MM.1S (cell line): ENCODE data around the gene SH3BP4.

ENCODE experiments used
- DNase-seq: peaks from one replicate; pipeline ENCODE4 v3.0.0-alpha.2; 2015
- H2AFZ ChIP-seq: fragments of 300-600 bp; sonication (generic); 2 replicates; pipeline ENCODE4 v1.6.0; 2016; ENCODE audit warnings: antibody characterized with exemption, low read length
- H3F3A ChIP-seq: fragments of 300-600 bp; sonication (generic); 2 replicates; pipeline ENCODE4 v1.6.1; 2016; ENCODE audit warnings: mild to moderate bottlenecking, antibody characterized with exemption, low read length, moderate library complexity, mixed read lengths; ENCODE audit not compliant: insufficient read depth
- H3K27ac ChIP-seq: fragments of 300-600 bp; sonication (generic); 2 replicates; pipeline ENCODE4 v1.5.1; 2016; ENCODE audit warnings: mild to moderate bottlenecking, low read length
- H3K27me3 ChIP-seq: fragments of 300-600 bp; sonication (generic); replicated peaks from 2 replicates; pipeline ENCODE4 v1.6.0; 2016; ENCODE audit warnings: low read length; ENCODE audit not compliant: insufficient read depth
- H3K36me3 ChIP-seq: fragments of 300-600 bp; sonication (generic); replicated peaks from 2 replicates; pipeline ENCODE4 v1.6.1; 2016; ENCODE audit warnings: mild to moderate bottlenecking, low read length, mixed read lengths; ENCODE audit not compliant: insufficient read depth
- H3K4me1 ChIP-seq: fragments of 300-600 bp; sonication (generic); 2 replicates; pipeline ENCODE4 v1.6.1; 2016; ENCODE audit warnings: low read length, mixed read lengths
- H3K4me2 ChIP-seq: fragments of 300-600 bp; sonication (generic); 2 replicates; pipeline ENCODE4 v1.6.0; 2016; ENCODE audit warnings: low read depth, low read length
- H3K4me3 ChIP-seq: fragments of 300-600 bp; sonication (generic); 2 replicates; pipeline ENCODE4 v1.5.1; 2016; ENCODE audit warnings: low read length, mixed read lengths
- H3K79me2 ChIP-seq: fragments of 300-600 bp; sonication (generic); 2 replicates; pipeline ENCODE4 v1.6.1; 2016; ENCODE audit warnings: mixed run types, low read length, mixed read lengths
- H3K9ac ChIP-seq: fragments of 300-600 bp; sonication (generic); 2 replicates; pipeline ENCODE4 v1.6.1; 2016; ENCODE audit warnings: low read length, mixed read lengths
- H3K9me2 ChIP-seq: fragments of 300-600 bp; sonication (generic); replicated peaks from 2 replicates; pipeline ENCODE4 v1.6.1; 2016; ENCODE audit warnings: mild to moderate bottlenecking, low read length, mixed read lengths; ENCODE audit not compliant: insufficient read depth
- H3K9me3 ChIP-seq: fragments of 300-600 bp; sonication (generic); replicated peaks from 2 replicates; pipeline ENCODE4 v1.6.1; 2016; ENCODE audit warnings: mild to moderate bottlenecking, low read length, mixed read lengths; ENCODE audit not compliant: insufficient read depth
- H4K20me1 ChIP-seq: fragments of 300-600 bp; sonication (generic); 2 replicates; pipeline ENCODE4 v1.6.1; 2016; ENCODE audit warnings: mild to moderate bottlenecking, low read length, moderate library complexity, mixed read lengths; ENCODE audit not compliant: insufficient read depth
- EZH2 ChIP-seq: fragments of 300-600 bp; sonication (generic); optimal IDR thresholded peaks from 2 replicates; pipeline ENCODE3; 2017; ENCODE audit warnings: low read depth, mild to moderate bottlenecking, antibody characterized with exemption, low read length, mixed read lengths
- EZH2phosphoT487 ChIP-seq: fragments of 300-600 bp; sonication (generic); IDR thresholded peaks from 2 replicates; pipeline ENCODE4 v1.6.1; 2018; ENCODE audit warnings: antibody characterized with exemption, low read length
- TF ChIP-seq, protein P1 (sequence below): fragments of 300-600 bp; sonication (generic); IDR thresholded peaks from 2 replicates; pipeline ENCODE4 v1.5.1; 2016; ENCODE audit warnings: antibody characterized with exemption, low read length, mixed read lengths

Gene SH3BP4

DNA sequence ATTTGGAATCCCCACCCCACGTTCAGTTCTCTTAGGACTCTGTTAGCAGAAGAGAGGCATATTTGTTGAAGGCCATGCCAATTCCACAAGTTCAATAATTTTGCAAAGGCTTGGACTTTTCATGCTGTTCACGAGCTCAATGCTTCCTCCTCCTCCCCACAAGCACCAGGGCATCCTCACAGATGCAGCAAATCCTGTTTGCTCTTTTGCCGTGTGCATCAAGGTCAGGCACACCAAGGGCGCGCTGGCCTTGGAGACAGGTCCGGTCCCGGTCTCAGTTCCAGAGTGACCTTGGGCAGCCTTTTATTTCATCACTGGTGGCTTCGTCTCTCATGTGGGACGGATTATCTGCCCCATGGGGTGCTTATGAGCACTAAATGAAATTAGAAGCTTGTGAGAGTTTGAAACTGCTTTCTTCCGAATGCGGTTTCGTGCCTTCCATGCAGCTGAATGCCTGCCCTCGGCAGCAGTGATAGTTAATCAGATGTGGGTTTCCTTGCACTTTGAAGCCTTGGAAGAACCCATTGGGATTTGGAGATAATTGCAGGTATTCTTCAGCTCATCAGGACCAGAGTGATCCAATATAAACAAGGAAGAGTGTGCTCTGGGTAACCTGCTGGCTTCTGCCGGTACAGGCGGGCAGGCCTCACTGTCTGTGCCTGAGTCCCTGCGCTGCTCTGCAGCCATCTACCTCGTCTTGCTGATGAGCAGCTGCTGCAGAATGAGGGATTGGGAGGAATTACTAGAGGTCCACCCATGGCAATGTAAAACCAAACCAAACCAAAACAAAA lies 140.8 kb downstream of the SH3BP4 start:
- H3K9ac ChIP-seq = no peak overlapping the region
- H3K79me2 ChIP-seq = no peaks in the 10 kb centered on the region
- H3K27me3 ChIP-seq = no peaks in the 10 kb centered on the region
- no peak for DNase-seq
- no peak overlapping the region for H2AFZ ChIP-seq
- H3K4me1 ChIP-seq = no peaks in the 10 kb centered on the region
- no peak overlapping the region for H3K4me2 ChIP-seq
- H3F3A ChIP-seq = no peaks in the 10 kb centered on the region
- H3K36me3 ChIP-seq = no peaks in the 10 kb centered on the region
- no peak overlapping the region for H3K4me3 ChIP-seq
- H3K27ac ChIP-seq = no peak overlapping the region
- H3K9me3 ChIP-seq = no peaks in the 10 kb centered on the region
- TF ChIP-seq, protein P1, sequence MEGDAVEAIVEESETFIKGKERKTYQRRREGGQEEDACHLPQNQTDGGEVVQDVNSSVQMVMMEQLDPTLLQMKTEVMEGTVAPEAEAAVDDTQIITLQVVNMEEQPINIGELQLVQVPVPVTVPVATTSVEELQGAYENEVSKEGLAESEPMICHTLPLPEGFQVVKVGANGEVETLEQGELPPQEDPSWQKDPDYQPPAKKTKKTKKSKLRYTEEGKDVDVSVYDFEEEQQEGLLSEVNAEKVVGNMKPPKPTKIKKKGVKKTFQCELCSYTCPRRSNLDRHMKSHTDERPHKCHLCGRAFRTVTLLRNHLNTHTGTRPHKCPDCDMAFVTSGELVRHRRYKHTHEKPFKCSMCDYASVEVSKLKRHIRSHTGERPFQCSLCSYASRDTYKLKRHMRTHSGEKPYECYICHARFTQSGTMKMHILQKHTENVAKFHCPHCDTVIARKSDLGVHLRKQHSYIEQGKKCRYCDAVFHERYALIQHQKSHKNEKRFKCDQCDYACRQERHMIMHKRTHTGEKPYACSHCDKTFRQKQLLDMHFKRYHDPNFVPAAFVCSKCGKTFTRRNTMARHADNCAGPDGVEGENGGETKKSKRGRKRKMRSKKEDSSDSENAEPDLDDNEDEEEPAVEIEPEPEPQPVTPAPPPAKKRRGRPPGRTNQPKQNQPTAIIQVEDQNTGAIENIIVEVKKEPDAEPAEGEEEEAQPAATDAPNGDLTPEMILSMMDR = no peak
- TF ChIP-seq EZH2 = no peak
- TF ChIP-seq EZH2phosphoT487 = no peak
- no peaks in the 10 kb centered on the region for H4K20me1 ChIP-seq
- H3K9me2 ChIP-seq = no peaks in the 10 kb centered on the region

DNA sequence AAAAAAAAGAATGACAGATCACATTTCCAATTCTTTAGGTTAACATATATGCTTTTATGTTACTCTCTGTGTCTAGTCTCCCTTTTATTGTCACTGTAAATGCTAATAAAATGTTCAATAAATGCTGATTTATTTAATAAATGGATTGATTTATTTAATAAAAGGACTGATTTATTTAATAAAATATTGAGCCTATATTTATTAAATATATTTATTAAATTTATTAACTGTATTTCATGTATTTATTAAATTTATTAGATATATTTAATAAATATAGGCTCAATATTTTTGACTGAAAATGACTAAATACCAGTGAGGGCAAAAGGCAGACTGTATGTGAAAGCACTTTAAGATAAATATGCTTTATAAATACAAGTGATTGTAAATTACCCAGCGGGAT lies 142.6 kb downstream of the SH3BP4 start:
- H3K36me3 ChIP-seq = no peaks in the 10 kb centered on the region
- DNase-seq = no peak
- H3K4me1 ChIP-seq = no peaks in the 10 kb centered on the region
- no peak overlapping the region for H3K9ac ChIP-seq
- TF ChIP-seq, protein P1 = no peak
- no peak for TF ChIP-seq EZH2phosphoT487
- no peaks in the 10 kb centered on the region for H3K9me2 ChIP-seq
- no peak overlapping the region for H3K4me3 ChIP-seq
- H3K79me2 ChIP-seq = no peaks in the 10 kb centered on the region
- no peaks in the 10 kb centered on the region for H3F3A ChIP-seq
- no peaks in the 10 kb centered on the region for H4K20me1 ChIP-seq
- no peak overlapping the region for H3K27ac ChIP-seq
- no peak overlapping the region for H2AFZ ChIP-seq
- H3K9me3 ChIP-seq = no peaks in the 10 kb centered on the region
- H3K4me2 ChIP-seq = no peak overlapping the region
- H3K27me3 ChIP-seq = no peaks in the 10 kb centered on the region

GRCh38 chr2:235095569-235095968 lies 143.8 kb downstream of the SH3BP4 start:
- no peak overlapping the region for H2AFZ ChIP-seq
- H3K9ac ChIP-seq = no peak overlapping the region
- no peak overlapping the region for H3K27ac ChIP-seq
- no peaks in the 10 kb centered on the region for H3K79me2 ChIP-seq
- H3K36me3 ChIP-seq = no peaks in the 10 kb centered on the region
- no peak overlapping the region for H3K4me3 ChIP-seq
- H3K27me3 ChIP-seq = no peaks in the 10 kb centered on the region
- no peak overlapping the region for H3K4me2 ChIP-seq
- no peaks in the 10 kb centered on the region for H3K9me2 ChIP-seq
- TF ChIP-seq, protein P1 = no peak
- TF ChIP-seq EZH2phosphoT487 (no peak), EZH2 (no peak)
- no peaks in the 10 kb centered on the region for H3K4me1 ChIP-seq
- H3K9me3 ChIP-seq = no peaks in the 10 kb centered on the region
- H4K20me1 ChIP-seq = no peaks in the 10 kb centered on the region
- DNase-seq = no peak
- no peaks in the 10 kb centered on the region for H3F3A ChIP-seq
